Upper lobe of left lung (tissue), 6 donors: ENCODE results near the gene PRDM13. TPM values are rescaled to one million over a fixed set of nuclear protein-coding genes. Genes with fewer than 3 reads are reported as not detected.
A peak's percentile ranks its signal among the peaks of the same experiment; 100 is the strongest.

Experiments
- ATAC-seq, 2 donors: fragments of 200-7000 bp; cut with Tn5 transposase; one replicate each; pipeline ENCODE4 v1.9.1; 2022; ENCODE audit warnings: mild to moderate bottlenecking in 2 of 2, moderate library complexity in 2 of 2; ENCODE audit not compliant: low FRiP score in 2 of 2
- DNase-seq, 2 donors: peaks; one replicate each; pipeline ENCODE4 v3.0.0-alpha.2; 2019 to 2020
- H3K27ac ChIP-seq, 4 donors: fragments of 200-600 bp; sonication (generic); one replicate each; pipeline ENCODE4 v1.5.1; 2016 to 2019
- H3K27me3 ChIP-seq, 4 donors: fragments of 200-600 bp; sonication (generic); one replicate each; pipeline ENCODE4 v1.5.1; 2017 to 2019
- H3K36me3 ChIP-seq, 4 donors: fragments of 200-600 bp; sonication (generic); one replicate each; pipeline ENCODE4 v1.5.1; 2016 to 2019
- H3K4me1 ChIP-seq, 4 donors: fragments of 200-600 bp; sonication (generic); one replicate each; pipeline ENCODE4 v1.5.1; 2018 to 2019
- H3K4me3 ChIP-seq, 4 donors: fragments of 200-600 bp; sonication (generic); one replicate each; pipeline ENCODE4 v1.5.1; 2017 to 2019; ENCODE audit warnings: mild to moderate bottlenecking in 2 of 4, moderate library complexity in 1 of 4
- H3K9me3 ChIP-seq, 4 donors: fragments of 200-600 bp; sonication (generic); one replicate each; pipeline ENCODE4 v1.5.1; 2018 to 2019
- EP300 ChIP-seq, 4 donors: sonication (generic); formaldehyde crosslinking; IDR thresholded peaks; one replicate each; pipeline ENCODE4 v1.5.1; 2017; ENCODE audit warnings: antibody characterized with exemption in 4 of 4, control low read depth in 2 of 4
- POLR2A ChIP-seq, 4 donors: fragments of 450-650 bp; IDR thresholded peaks; one replicate each; pipeline ENCODE4 v1.5.1; 2016 to 2017; ENCODE audit warnings: antibody characterized with exemption in 4 of 4, mild to moderate bottlenecking in 2 of 4
- POLR2AphosphoS5 ChIP-seq, 2 donors: sonication (generic); formaldehyde crosslinking; IDR thresholded peaks; one replicate each; pipeline ENCODE4 v1.5.1; 2017; ENCODE audit warnings: antibody characterized with exemption in 2 of 2
- WGBS, 2 donors: methylation state at CpG; one replicate each; pipeline ENCODE4 v1.1.5; 2017 to 2018; 5-methylcytosine and 5-hydroxymethylcytosine counted together
- total RNA-seq, 6 donors: library from RNA; depleted of rRNA in 4 of 6; stranded (reverse); fragments of >200 nt in 4 of 6; gene quantifications; one replicate each; pipeline versions ENCODE4 v1.1.0 to v1.2.1, GENCODE V29; 2016 to 2021
- TF ChIP-seq, protein P1 (sequence below), 6 experiments: fragments of 450-650 bp in 4 of 6; fragments of 200-600 bp in 2 of 6; sonication (generic) in 2 of 6; IDR thresholded peaks; one replicate each; pipeline ENCODE4 v1.5.1; 2016 to 2019; ENCODE audit warnings: antibody characterized with exemption in 6 of 6
- donor health status: DM: no; HTN: no; CAD: no; lungs with moderate emphysema.
- donor health status: DM: no; HTN: yes; CAD: no; lungs with severe emphysema.

The PRDM13 gene
- total RNA-seq, 6 donors from 2014 or later, result not detected

DNA sequence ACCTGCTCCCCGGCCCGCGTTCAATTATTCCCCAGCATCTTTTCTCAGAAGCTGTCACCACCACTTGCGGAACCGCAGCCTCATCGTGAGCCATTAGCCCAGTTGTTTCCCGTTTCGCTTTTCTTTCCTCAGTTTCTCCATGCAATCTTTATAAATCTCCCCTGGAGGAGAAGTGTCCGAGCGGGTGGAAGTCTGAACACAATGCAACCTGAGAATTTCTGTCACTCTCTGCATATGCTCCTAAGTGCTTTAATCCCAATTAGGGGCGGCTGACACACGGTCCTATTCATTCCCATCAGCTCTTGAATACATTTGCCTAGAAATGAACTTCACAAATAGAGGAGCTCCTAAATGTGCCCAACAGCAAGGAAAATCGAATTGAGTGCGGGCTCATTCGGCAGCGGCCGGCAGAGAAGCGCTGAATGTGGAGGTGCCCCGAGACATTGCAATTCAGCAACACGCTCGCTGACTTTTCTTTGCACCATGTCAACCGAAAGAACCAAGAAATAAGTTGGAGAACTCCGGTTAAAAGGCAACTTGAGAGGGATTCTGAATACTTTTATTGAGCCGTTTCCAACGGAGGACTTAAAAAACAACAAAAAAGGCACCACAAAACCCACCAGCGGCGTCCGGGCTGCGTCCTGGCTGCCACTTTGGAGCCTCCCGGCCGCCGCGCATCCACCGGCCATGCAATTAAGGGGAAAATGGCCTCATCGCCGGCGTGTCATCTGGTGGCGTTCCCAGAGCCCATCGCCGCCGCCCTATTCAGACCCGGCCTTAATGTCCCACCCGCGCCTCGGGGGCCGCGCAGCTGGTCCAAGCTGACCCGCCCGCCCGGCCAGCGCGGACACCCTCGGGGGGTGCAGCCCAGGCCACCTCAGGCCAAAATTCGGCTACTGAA lies 3.9 kb upstream of the PRDM13 start:
- Histone ChIP-seq H3K27ac (no peak overlapping the region), H3K4me1 (peaks cover 19 to 40% (median 23%) of the 10 kb centered on the region in 4 donors), H3K9me3 (no peaks in the 10 kb centered on the region), H3K27me3 (peaks cover 2 to 62% (median 42%) of the 10 kb centered on the region in 4 donors), H3K36me3 (no peaks in the 10 kb centered on the region), H3K4me3 (peak overlapping the region in 3 of 4 donors; percentile 15 to 38 (median 37))
- ATAC-seq (peak in 1 of 2 donors; percentile 47), DNase-seq (peak in 1 of 2 donors; percentile 83)
- 5 to 9% methylated on average over 36 to 54 of the region's 54 CpGs for WGBS, 2 donors
- no peak for TF ChIP-seq POLR2A (IDR thresholded peaks at IDR 0.05)
- TF ChIP-seq EP300 (IDR thresholded peaks at IDR 0.05), result no peak
- TF ChIP-seq POLR2AphosphoS5 (IDR thresholded peaks at IDR 0.05), result no peak

DNA sequence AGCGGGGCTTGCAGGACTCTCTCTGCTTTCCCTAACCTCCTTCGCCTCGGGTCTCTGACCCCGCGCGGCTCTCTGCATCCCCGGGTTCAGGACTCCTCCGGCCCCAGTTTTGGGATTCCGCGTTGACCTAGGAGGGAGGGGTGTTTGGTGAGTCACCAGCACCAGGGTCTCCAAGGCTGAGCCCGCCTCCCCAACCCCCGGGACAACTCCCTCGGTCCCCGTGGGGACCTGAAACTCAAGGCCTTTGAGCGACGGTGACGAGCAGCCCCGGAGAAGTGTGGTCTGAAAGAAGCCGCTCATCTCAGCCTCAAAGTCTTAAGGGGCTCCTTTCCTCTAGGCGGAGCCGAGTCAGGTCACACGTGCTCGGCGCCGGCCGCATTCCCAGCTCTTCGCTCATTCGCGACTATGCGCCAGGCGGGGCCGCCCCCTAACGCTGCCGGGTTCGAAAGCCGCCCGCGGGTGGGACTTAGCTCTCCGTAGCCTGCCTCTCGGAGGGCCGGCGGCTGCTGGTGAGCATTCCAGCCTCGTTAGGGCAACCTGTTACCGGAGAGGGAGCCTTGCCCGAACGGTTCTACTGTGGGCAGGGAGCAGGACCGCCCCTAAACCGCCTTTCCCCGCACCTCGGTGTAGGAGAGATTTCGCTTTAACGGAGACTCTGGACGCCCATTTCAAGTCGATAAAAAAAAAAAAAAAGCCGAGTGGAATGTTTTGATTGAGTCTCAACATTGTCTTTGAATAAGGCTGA lies 3.0 kb upstream of the PRDM13 start:
- H3K36me3 ChIP-seq, result no peaks in the 10 kb centered on the region
- no peaks in the 10 kb centered on the region for H3K9me3 ChIP-seq
- peak in 1 of 2 donors; percentile 69 for ATAC-seq
- 5 to 7% methylated on average over 16 to 49 of the region's 55 CpGs for WGBS, 2 donors
- DNase-seq, result peak in 1 of 2 donors; percentile 88
- no peak overlapping the region for H3K27ac ChIP-seq
- H3K27me3 ChIP-seq, result peaks cover 2 to 70% (median 46%) of the 10 kb centered on the region in 4 donors
- TF ChIP-seq EP300 (IDR thresholded peaks at IDR 0.05), result no peak
- no peak for TF ChIP-seq POLR2A (IDR thresholded peaks at IDR 0.05)
- TF ChIP-seq POLR2AphosphoS5 (IDR thresholded peaks at IDR 0.05), result no peak
- TF ChIP-seq, protein P1, sequence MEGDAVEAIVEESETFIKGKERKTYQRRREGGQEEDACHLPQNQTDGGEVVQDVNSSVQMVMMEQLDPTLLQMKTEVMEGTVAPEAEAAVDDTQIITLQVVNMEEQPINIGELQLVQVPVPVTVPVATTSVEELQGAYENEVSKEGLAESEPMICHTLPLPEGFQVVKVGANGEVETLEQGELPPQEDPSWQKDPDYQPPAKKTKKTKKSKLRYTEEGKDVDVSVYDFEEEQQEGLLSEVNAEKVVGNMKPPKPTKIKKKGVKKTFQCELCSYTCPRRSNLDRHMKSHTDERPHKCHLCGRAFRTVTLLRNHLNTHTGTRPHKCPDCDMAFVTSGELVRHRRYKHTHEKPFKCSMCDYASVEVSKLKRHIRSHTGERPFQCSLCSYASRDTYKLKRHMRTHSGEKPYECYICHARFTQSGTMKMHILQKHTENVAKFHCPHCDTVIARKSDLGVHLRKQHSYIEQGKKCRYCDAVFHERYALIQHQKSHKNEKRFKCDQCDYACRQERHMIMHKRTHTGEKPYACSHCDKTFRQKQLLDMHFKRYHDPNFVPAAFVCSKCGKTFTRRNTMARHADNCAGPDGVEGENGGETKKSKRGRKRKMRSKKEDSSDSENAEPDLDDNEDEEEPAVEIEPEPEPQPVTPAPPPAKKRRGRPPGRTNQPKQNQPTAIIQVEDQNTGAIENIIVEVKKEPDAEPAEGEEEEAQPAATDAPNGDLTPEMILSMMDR (IDR thresholded peaks at IDR 0.05), result no peak
- peak overlapping the region in 3 of 4 donors; percentile 15 to 38 (median 37) for H3K4me3 ChIP-seq
- peaks cover 19 to 44% (median 23%) of the 10 kb centered on the region in 4 donors for H3K4me1 ChIP-seq

DNA sequence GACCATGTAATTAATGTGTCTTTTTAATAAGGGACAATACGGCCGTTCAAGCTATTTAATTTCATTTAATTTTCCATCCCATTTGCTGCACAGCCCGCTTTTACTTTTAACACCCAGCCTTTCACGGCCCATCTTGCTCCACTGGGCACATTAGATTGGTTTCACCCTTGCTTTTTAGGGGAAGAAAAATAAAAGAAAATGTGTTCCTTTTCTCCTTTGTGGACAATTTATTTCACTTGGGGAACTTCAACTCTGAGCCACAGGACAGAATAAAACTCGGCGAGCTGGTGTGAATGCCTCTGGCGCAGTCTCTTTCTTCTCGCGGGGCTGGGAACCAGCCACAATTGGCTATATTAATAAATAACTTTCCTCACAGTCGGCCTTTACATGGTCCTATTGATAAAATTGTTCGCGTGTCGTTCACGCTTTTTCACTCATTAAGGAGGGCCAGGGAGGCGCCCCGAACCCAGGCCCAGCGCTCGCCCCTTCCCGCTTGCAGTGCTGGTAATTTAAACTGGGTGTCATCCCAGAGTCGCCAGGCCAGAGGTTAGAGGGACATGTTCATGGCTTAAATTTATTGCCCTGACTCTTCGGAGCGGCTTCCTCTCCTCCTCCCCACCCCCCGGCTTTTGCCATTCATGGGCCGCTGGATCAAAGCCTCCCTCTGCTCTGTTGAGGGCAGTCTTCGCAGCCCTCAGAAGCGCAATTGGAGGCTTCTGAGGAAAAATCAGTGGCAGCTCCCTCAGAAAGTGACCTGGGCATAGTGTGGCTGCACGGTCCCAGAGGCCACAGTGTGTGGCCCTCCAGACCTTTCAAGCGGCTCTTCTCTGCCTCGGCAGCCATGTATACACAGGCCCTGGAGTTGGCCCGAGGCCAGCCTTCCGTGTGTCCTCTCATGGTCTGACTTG lies 2.2 kb upstream of the PRDM13 start:
- peak in 1 of 2 donors; percentile 62 for ATAC-seq
- Histone ChIP-seq H3K9me3 (no peaks in the 10 kb centered on the region), H3K4me1 (peaks cover 19 to 44% (median 23%) of the 10 kb centered on the region in 4 donors), H3K36me3 (no peaks in the 10 kb centered on the region), H3K27me3 (peaks cover 2 to 76% (median 50%) of the 10 kb centered on the region in 4 donors), H3K27ac (no peak overlapping the region), H3K4me3 (peak overlapping the region in 1 of 4 donors; percentile 37)
- TF ChIP-seq POLR2AphosphoS5 (IDR thresholded peaks at IDR 0.05), result no peak
- TF ChIP-seq EP300 (IDR thresholded peaks at IDR 0.05), result no peak
- no peak for TF ChIP-seq POLR2A (IDR thresholded peaks at IDR 0.05)
- TF ChIP-seq, protein P1 (IDR thresholded peaks at IDR 0.05), result no peak
- DNase-seq, result peak in 1 of 2 donors; percentile 38
- 16 to 17% methylated on average over 30 to 31 of the region's 31 CpGs for WGBS, 2 donors

DNA sequence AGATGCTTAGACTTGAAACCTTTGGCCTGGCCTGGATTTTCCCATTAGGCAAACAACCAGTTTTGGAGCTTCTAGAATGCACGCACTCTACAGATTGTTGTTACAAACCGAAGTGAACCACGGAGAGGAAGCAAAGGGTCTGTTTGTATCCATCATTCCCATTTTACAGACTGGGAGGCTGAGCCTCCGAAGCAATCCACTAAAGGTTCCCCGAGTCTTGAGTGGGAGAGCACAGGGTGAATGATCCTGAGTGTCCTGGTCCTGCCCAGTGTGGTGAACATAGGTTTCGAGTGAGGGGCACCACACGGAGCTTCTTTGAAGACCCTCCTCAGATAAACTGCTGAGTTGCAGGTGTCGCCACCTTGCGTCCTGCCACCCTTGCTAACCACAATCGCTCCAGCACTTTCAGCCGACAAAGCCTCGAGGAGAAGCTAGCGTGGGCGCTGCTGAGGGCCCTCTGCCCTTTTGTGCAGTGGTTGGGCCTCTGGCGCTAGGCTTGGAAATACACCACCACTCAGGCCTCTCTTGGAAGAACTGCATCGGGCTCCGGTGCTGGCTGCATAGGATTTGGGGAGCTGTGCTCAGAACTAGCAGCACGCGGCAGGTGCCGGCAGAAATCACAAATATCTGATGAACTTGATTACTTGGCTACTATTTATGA lies 1.4 kb upstream of the PRDM13 start:
- Histone ChIP-seq H3K9me3 (no peaks in the 10 kb centered on the region), H3K36me3 (no peaks in the 10 kb centered on the region), H3K4me3 (no peak overlapping the region), H3K27me3 (peaks cover 2 to 81% (median 50%) of the 10 kb centered on the region in 4 donors), H3K4me1 (peaks cover 19 to 44% (median 23%) of the 10 kb centered on the region in 4 donors), H3K27ac (no peak overlapping the region)
- no peak for DNase-seq
- 15 to 19% methylated on average over 7 to 20 of the region's 20 CpGs for WGBS, 2 donors
- ATAC-seq, result no peak
- no peak for TF ChIP-seq EP300 (IDR thresholded peaks at IDR 0.05)
